Gastrocnemius medialis (tissue), 4 donors: ENCODE measurements around the gene MSI2. TPM values are rescaled to one million over a fixed set of nuclear protein-coding genes. Genes with fewer than 3 reads are reported as not detected.

Experiments
- ATAC-seq, 2 donors: fragments of 150-250 bp; one replicate each; pipeline ENCODE4 v1.9.1; 2016
- DNase-seq, 2 donors: peaks; one replicate each; pipeline ENCODE4 v3.0.0-alpha.2; 2019
- H3K27ac ChIP-seq, 4 donors: fragments of 200-600 bp; sonication (generic); 1 replicate in 1 of 4; 2 replicates in 3 of 4; pipeline ENCODE4 v1.5.1; 2016 to 2018; ENCODE audit warnings: mild to moderate bottlenecking in 2 of 4, moderate library complexity in 1 of 4
- H3K27me3 ChIP-seq, 3 donors: fragments of 200-600 bp; sonication (generic) in 2 of 3; 1 replicate in 1 of 3; 2 replicates in 2 of 3; pipeline versions ENCODE4 v1.5.1 to v1.6.0; 2016 to 2019; ENCODE audit warnings: mild to moderate bottlenecking in 1 of 3, moderate library complexity in 1 of 3
- H3K36me3 ChIP-seq, 2 donors: fragments of 200-600 bp; sonication (generic) in 1 of 2; one replicate each; pipeline ENCODE4 v1.5.1; 2017 to 2018
- H3K4me1 ChIP-seq, 2 donors: fragments of 200-600 bp; sonication (generic) in 1 of 2; one replicate each; pipeline ENCODE4 v1.5.1; 2016 to 2017; ENCODE audit warnings: mild to moderate bottlenecking in 2 of 2
- H3K4me3 ChIP-seq, 4 donors: fragments of 200-600 bp; sonication (generic) in 3 of 4; 1 replicate in 1 of 4; 2 replicates in 3 of 4; pipeline ENCODE4 v1.5.1; 2016 to 2019; ENCODE audit warnings: mild to moderate bottlenecking in 2 of 4
- H3K9me3 ChIP-seq, 3 donors: fragments of 200-600 bp; sonication (generic) in 2 of 3; 1 replicate in 1 of 3; 2 replicates in 2 of 3; pipeline ENCODE4 v1.5.1; 2016 to 2019
- POLR2A ChIP-seq, 2 donors: fragments of 450-650 bp; IDR thresholded peaks; one replicate each; pipeline ENCODE4 v1.6.1; 2017; ENCODE audit warnings: antibody characterized with exemption in 2 of 2, mild to moderate bottlenecking in 2 of 2, moderate library complexity in 2 of 2
- in situ Hi-C, 4 donors: fragments of 200-750 bp; cut with MboI; loops; one replicate each; pipeline versions ENCODE4 v1.15.0 to v1.8.0; 2017; ENCODE audit warnings: low sequenced_read_pairs in 4 of 4
- intact Hi-C: fragments of 100-400 bp; cut with DNase I; formaldehyde crosslinking; loops from one replicate; pipeline ENCODE4 v1.15.1; 2023; ENCODE audit warnings: low total_unique reads
- total RNA-seq, 4 donors: library from RNA; depleted of rRNA; stranded (reverse); fragments of >200 nt; gene quantifications; one replicate each; pipeline versions ENCODE4 v1.1.0 to v1.2.3, GENCODE V29; 2016
- TF ChIP-seq, protein P1 (sequence below), 5 experiments: fragments of 450-650 bp in 3 of 5; fragments of 200-600 bp in 2 of 5; sonication (generic) in 2 of 5; IDR thresholded peaks in 4 of 5; conservative IDR thresholded peaks in 1 of 5; 1 replicate in 4 of 5; 2 replicates in 1 of 5; pipeline ENCODE4 v1.5.1; 2016 to 2019; ENCODE audit warnings: antibody characterized with exemption in 5 of 5, mild to moderate bottlenecking in 3 of 5, moderate library complexity in 3 of 5

Gene MSI2
- total RNA-seq, 4 donors from 2014 or later: 33.1 to 66.2 (median 48.5) TPM

GRCh38 chr17:57499648-57500049 lies 243.3 kb downstream of the MSI2 start:
- no peak overlapping the region for H3K4me3 ChIP-seq
- intact Hi-C loops: no loop called here
- no peak for ATAC-seq

GRCh38 chr17:57501016-57501415 lies 244.7 kb downstream of the MSI2 start:
- Histone ChIP-seq H3K4me3 (no peak overlapping the region), H3K9me3 (no peaks in the 10 kb centered on the region), H3K36me3 (no peaks in the 10 kb centered on the region), H3K27me3 (no peaks in the 10 kb centered on the region), H3K27ac (no peak overlapping the region), H3K4me1 (peaks cover 33 to 37% of the 10 kb centered on the region in 2 donors)
- TF ChIP-seq POLR2A (IDR thresholded peaks at IDR 0.05): no peak
- TF ChIP-seq, protein P1, sequence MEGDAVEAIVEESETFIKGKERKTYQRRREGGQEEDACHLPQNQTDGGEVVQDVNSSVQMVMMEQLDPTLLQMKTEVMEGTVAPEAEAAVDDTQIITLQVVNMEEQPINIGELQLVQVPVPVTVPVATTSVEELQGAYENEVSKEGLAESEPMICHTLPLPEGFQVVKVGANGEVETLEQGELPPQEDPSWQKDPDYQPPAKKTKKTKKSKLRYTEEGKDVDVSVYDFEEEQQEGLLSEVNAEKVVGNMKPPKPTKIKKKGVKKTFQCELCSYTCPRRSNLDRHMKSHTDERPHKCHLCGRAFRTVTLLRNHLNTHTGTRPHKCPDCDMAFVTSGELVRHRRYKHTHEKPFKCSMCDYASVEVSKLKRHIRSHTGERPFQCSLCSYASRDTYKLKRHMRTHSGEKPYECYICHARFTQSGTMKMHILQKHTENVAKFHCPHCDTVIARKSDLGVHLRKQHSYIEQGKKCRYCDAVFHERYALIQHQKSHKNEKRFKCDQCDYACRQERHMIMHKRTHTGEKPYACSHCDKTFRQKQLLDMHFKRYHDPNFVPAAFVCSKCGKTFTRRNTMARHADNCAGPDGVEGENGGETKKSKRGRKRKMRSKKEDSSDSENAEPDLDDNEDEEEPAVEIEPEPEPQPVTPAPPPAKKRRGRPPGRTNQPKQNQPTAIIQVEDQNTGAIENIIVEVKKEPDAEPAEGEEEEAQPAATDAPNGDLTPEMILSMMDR (IDR thresholded peaks at IDR 0.05 in 4 of 5, conservative IDR thresholded peaks at IDR 0.05 in 1 of 5): no peak
- DNase-seq (no peak), ATAC-seq (no peak)
- intact Hi-C loops (no loop called here), in situ Hi-C loops (no loop called here)

More at GRCh38 chr17:57499648-57500049, 243.3 kb downstream of the MSI2 start:
- TF ChIP-seq, protein P1 (IDR thresholded peaks at IDR 0.05 in 4 of 5, conservative IDR thresholded peaks at IDR 0.05 in 1 of 5): no peak
- no peak for TF ChIP-seq POLR2A (IDR thresholded peaks at IDR 0.05)
- no peak for DNase-seq
- H3K9me3 ChIP-seq: no peaks in the 10 kb centered on the region
- peaks cover 33 to 38% of the 10 kb centered on the region in 2 donors for H3K4me1 ChIP-seq
- no peak overlapping the region for H3K27ac ChIP-seq
- H3K36me3 ChIP-seq: no peaks in the 10 kb centered on the region
- no peaks in the 10 kb centered on the region for H3K27me3 ChIP-seq
- in situ Hi-C loops: no loop called here

DNA sequence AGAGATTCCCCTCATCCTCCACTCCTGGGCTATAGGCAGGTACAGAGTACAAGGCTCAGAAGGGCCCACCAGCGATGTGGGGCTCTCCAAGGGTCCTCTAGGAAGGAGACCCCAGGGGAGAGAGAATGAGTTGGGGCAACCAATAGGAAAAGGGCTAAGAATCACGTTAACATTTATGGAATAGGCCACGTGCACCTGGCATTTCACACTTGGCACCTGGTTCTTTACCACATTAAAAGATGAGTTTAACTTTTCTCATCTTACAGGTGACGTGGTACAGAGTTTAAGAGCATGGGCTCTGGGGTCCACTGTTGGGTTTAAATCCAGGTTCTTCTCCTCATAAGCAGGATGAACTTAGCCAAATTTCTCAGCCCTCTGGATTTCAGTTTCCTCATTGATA lies 245.7 kb downstream of the MSI2 start:
- Histone ChIP-seq H3K9me3 (no peaks in the 10 kb centered on the region), H3K27ac (no peak overlapping the region), H3K27me3 (no peaks in the 10 kb centered on the region), H3K4me3 (no peak overlapping the region), H3K36me3 (no peaks in the 10 kb centered on the region), H3K4me1 (peaks cover 24 to 29% of the 10 kb centered on the region in 2 donors)
- intact Hi-C loops (no loop called here), in situ Hi-C loops (no loop called here)
- DNase-seq (no peak), ATAC-seq (no peak)
- no peak for TF ChIP-seq POLR2A (IDR thresholded peaks at IDR 0.05)
- TF ChIP-seq, protein P1 (IDR thresholded peaks at IDR 0.05 in 4 of 5, conservative IDR thresholded peaks at IDR 0.05 in 1 of 5): no peak

- in situ Hi-C loops (no loop called here), intact Hi-C loops (no loop called here)
- ATAC-seq (no peak), DNase-seq (no peak)
- Histone ChIP-seq H3K36me3 (no peaks in the 10 kb centered on the region), H3K27me3 (no peaks in the 10 kb centered on the region), H3K4me1 (peaks cover 16 to 21% of the 10 kb centered on the region in 2 donors), H3K27ac (no peak overlapping the region), H3K9me3 (no peaks in the 10 kb centered on the region), H3K4me3 (no peak overlapping the region)
- TF ChIP-seq POLR2A (IDR thresholded peaks at IDR 0.05): no peak
- TF ChIP-seq, protein P1 (IDR thresholded peaks at IDR 0.05 in 4 of 5, conservative IDR thresholded peaks at IDR 0.05 in 1 of 5): no peak
Measured at GRCh38 chr17:57502811-57503241, 246.5 kb downstream of the MSI2 start.

GRCh38 chr17:57504208-57504607 lies 247.9 kb downstream of the MSI2 start:
- Histone ChIP-seq H3K27ac (no peak overlapping the region), H3K9me3 (no peaks in the 10 kb centered on the region), H3K36me3 (no peaks in the 10 kb centered on the region), H3K27me3 (no peaks in the 10 kb centered on the region), H3K4me3 (no peak overlapping the region), H3K4me1 (peaks cover 16 to 19% of the 10 kb centered on the region in 2 donors)
- ATAC-seq: no peak
- intact Hi-C loops (no loop called here), in situ Hi-C loops (no loop called here)
- TF ChIP-seq POLR2A (IDR thresholded peaks at IDR 0.05): no peak
- TF ChIP-seq, protein P1 (IDR thresholded peaks at IDR 0.05 in 4 of 5, conservative IDR thresholded peaks at IDR 0.05 in 1 of 5): no peak
- DNase-seq: no peak
